HCT116 (cell line): ENCODE measurements around the gene SFT2D2.

ENCODE experiments used
- EZH2 ChIP-seq: fragments of 200-600 bp; sonication (generic); IDR thresholded peaks from 2 replicates; pipeline ENCODE4 v1.6.1; 2017; ENCODE audit warnings: antibody characterized with exemption, mixed run types
- JUND ChIP-seq: IDR thresholded peaks from 2 replicates; pipeline ENCODE4 v1.6.1; 2012
- TF ChIP-seq, protein P1 (sequence below), 3 experiments: fragments of 200-600 bp in 1 of 3; sonication (generic) in 1 of 3; IDR thresholded peaks in 2 of 3; conservative IDR thresholded peaks in 1 of 3; 2 replicates each; pipeline ENCODE4 v1.5.1; 2012 to 2017; ENCODE audit warnings: low read depth in 2 of 3, low read length in 2 of 3, antibody characterized with exemption in 1 of 3, borderline replicate concordance in 1 of 3, control low read depth in 1 of 3, mild to moderate bottlenecking in 1 of 3, mixed read lengths in 1 of 3, mixed run types in 1 of 3, moderate library complexity in 1 of 3; ENCODE audit not compliant: insufficient read depth in 1 of 3

DNA sequence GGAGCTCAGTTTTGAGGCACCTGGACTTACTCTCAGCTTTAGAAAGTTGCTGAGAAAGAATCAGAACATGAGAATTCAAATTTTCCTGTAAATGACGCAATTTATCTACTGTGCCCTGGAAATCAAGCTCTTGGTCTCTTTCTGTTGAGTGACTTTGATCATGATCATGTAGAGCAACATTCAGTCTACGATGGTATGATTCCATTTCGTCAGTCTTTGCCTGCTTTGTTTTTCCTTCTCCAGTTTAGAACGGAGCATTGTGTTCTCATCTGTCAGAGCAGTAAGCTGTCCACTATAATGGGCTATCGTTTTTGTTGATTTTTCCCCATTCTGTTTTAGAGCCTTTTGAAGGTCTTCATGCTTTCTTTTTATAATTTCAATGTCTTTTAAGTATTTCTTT is 20.7 kb downstream of the SFT2D2 start:
- TF ChIP-seq, protein P1, sequence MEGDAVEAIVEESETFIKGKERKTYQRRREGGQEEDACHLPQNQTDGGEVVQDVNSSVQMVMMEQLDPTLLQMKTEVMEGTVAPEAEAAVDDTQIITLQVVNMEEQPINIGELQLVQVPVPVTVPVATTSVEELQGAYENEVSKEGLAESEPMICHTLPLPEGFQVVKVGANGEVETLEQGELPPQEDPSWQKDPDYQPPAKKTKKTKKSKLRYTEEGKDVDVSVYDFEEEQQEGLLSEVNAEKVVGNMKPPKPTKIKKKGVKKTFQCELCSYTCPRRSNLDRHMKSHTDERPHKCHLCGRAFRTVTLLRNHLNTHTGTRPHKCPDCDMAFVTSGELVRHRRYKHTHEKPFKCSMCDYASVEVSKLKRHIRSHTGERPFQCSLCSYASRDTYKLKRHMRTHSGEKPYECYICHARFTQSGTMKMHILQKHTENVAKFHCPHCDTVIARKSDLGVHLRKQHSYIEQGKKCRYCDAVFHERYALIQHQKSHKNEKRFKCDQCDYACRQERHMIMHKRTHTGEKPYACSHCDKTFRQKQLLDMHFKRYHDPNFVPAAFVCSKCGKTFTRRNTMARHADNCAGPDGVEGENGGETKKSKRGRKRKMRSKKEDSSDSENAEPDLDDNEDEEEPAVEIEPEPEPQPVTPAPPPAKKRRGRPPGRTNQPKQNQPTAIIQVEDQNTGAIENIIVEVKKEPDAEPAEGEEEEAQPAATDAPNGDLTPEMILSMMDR (IDR thresholded peaks at IDR 0.05 in 2 of 3, conservative IDR thresholded peaks at IDR 0.05 in 1 of 3; ENCODE audit: borderline replicate concordance in 1 of 3, insufficient read depth in 1 of 3, low read depth in 2 of 3, low read length in 2 of 3), result no peak
- TF ChIP-seq EZH2 (no peak), JUND (no peak)
